Endothelial cell (in vitro differentiated cells): Measurements from ENCODE around the gene TMC5. TPM values are rescaled to one million over a fixed set of nuclear protein-coding genes. Genes with fewer than 3 reads are reported as not detected.

ENCODE experiments used
- DNase-seq: peaks from one replicate; pipeline ENCODE4 v3.0.0; 2021; ENCODE audit warnings: low spot score
- H3K27ac Mint-ChIP-seq: one replicate; pipeline ENCODE4 v1.8.0; 2021; ENCODE audit warnings: mixed read lengths, inconsistent platforms; ENCODE audit not compliant: unreplicated experiment
- H3K27me3 Mint-ChIP-seq: one replicate; pipeline ENCODE4 v1.8.0; 2021; ENCODE audit warnings: mild to moderate bottlenecking, moderate library complexity, mixed read lengths, inconsistent platforms; ENCODE audit not compliant: unreplicated experiment
- H3K36me3 Mint-ChIP-seq: one replicate; pipeline ENCODE4 v1.8.0; 2021; ENCODE audit warnings: mild to moderate bottlenecking, low read depth, mixed read lengths, inconsistent platforms; ENCODE audit not compliant: unreplicated experiment
- H3K4me1 Mint-ChIP-seq: one replicate; pipeline ENCODE4 v1.8.0; 2021; ENCODE audit warnings: mild to moderate bottlenecking, mixed read lengths, inconsistent platforms; ENCODE audit not compliant: unreplicated experiment
- H3K4me3 Mint-ChIP-seq: one replicate; pipeline ENCODE4 v1.8.0; 2021; ENCODE audit warnings: mild to moderate bottlenecking, mixed read lengths, inconsistent platforms; ENCODE audit not compliant: unreplicated experiment
- H3K9me3 Mint-ChIP-seq: one replicate; pipeline ENCODE4 v1.8.0; 2021; ENCODE audit warnings: mixed read lengths, inconsistent platforms; ENCODE audit not compliant: unreplicated experiment
- CTCF ChIP-seq: fragments of 200-600 bp; sonication (generic); IDR thresholded peaks from one replicate; pipeline ENCODE4 v1.5.0; 2021; ENCODE audit warnings: antibody characterized with exemption; ENCODE audit not compliant: unreplicated experiment
- total RNA-seq: library from RNA; stranded (reverse); fragmentation: NEBNext Ultra II Directional; extraction: Animal tissue kit (Norgen Biotek cat#: 25700); gene quantifications from one replicate; pipeline ENCODE4 v1.2.1, GENCODE V29; 2021; ENCODE audit not compliant: unreplicated experiment

Gene TMC5
- total RNA-seq, 1 donor from 2014 or later: 0.69 TPM

DNA sequence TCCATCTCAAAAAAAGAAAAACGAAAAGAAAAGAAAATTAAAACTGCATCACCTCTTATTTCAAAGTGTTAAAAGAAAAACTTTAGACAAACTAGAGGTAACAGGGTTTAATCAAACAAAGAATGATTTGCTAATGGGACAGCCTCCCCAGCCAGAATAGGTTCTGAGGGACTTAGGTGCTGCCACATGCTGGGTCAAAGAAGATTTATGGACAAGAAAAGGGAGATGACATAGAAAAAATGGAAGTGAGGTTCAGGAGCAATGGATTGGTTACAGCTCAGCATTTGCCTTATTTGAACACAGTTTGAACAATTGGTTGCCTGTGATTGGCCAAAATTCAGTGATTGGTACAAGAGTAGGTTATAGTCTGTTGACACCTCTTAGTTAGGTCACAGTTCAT, 21.1 kb downstream of the TMC5 start:
- no peaks in the 10 kb centered on the region for H3K4me1 Mint-ChIP-seq
- peaks cover 1% of the 10 kb centered on the region for H3K27me3 Mint-ChIP-seq
- no peak for TF ChIP-seq CTCF
- H3K4me3 Mint-ChIP-seq: no peak overlapping the region
- no peaks in the 10 kb centered on the region for H3K9me3 Mint-ChIP-seq
- no peaks in the 10 kb centered on the region for H3K36me3 Mint-ChIP-seq
- no peak overlapping the region for H3K27ac Mint-ChIP-seq
- DNase-seq: no peak

- no peaks in the 10 kb centered on the region for H3K36me3 Mint-ChIP-seq
- no peak overlapping the region for H3K4me3 Mint-ChIP-seq
- H3K27ac Mint-ChIP-seq: no peak overlapping the region
- no peaks in the 10 kb centered on the region for H3K4me1 Mint-ChIP-seq
- DNase-seq: no peak
- no peak for TF ChIP-seq CTCF
- peaks cover 1% of the 10 kb centered on the region for H3K27me3 Mint-ChIP-seq
- H3K9me3 Mint-ChIP-seq: no peaks in the 10 kb centered on the region
Measured at GRCh38 chr16:19439483-19439882, 21.8 kb downstream of the TMC5 start.

DNA sequence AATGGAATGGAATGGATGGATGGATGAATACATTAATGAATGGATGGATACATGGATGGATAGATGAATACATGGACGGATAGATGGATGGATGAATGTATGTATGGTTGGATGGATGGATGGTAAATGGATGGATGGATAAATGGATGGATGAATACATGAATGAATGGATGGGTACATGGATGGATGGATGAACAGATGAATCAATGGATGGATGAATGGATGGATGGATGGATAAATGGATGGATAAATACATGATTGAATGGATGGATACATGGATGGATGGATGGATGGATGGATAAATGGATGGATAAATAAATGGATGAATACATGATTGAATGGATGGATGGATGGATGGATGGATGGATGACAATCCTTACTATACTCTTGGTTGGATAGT, 26.0 kb downstream of the TMC5 start:
- Mint-ChIP-seq H3K27ac (no peak overlapping the region), H3K9me3 (no peaks in the 10 kb centered on the region), H3K4me1 (peaks cover 2% of the 10 kb centered on the region), H3K4me3 (no peak overlapping the region), H3K27me3 (no peaks in the 10 kb centered on the region), H3K36me3 (no peaks in the 10 kb centered on the region)
- no peak for TF ChIP-seq CTCF
- no peak for DNase-seq

- peaks cover 2% of the 10 kb centered on the region for H3K4me1 Mint-ChIP-seq
- no peaks in the 10 kb centered on the region for H3K36me3 Mint-ChIP-seq
- H3K27ac Mint-ChIP-seq: no peak overlapping the region
- no peak overlapping the region for H3K4me3 Mint-ChIP-seq
- no peak for DNase-seq
- H3K27me3 Mint-ChIP-seq: no peaks in the 10 kb centered on the region
- no peak for TF ChIP-seq CTCF
- no peaks in the 10 kb centered on the region for H3K9me3 Mint-ChIP-seq
Measured at GRCh38 chr16:19446300-19446846, 28.7 kb downstream of the TMC5 start.

DNA sequence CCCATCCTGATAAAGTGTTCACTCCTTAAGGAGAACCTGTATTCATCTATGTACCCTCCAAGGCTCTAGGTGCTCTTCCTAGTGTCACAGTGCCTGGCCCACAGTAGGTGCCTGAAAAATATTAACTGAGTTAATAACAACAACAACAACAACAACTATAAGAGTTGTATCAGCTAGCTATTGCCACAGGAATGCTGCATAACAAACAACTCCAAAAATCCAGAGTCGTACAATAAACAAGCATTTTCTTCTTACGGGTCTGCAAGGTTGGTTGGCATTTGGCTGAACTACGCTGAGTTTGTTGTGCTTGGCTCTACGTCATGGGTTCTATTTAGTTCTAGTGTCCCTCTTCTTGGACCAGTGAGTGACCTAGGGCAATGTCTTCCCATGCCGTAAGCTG, 29.2 kb downstream of the TMC5 start:
- no peaks in the 10 kb centered on the region for H3K36me3 Mint-ChIP-seq
- no peak overlapping the region for H3K4me3 Mint-ChIP-seq
- H3K4me1 Mint-ChIP-seq: peaks cover 2% of the 10 kb centered on the region
- no peak for DNase-seq
- no peak overlapping the region for H3K27ac Mint-ChIP-seq
- no peak for TF ChIP-seq CTCF
- H3K9me3 Mint-ChIP-seq: no peaks in the 10 kb centered on the region
- no peaks in the 10 kb centered on the region for H3K27me3 Mint-ChIP-seq
